Measurements from ENCODE around the gene RGL4. TPM values are rescaled to one million over a fixed set of nuclear protein-coding genes. Genes with fewer than 3 reads are reported as not detected.

RGL4 gene
- total and polyA plus RNA-seq, 11 donors, result 0.21 to 0.69 (median 0.52) TPM; not detected in 6

GRCh38 chr22:23695141-23695540, 4.3 kb downstream of the RGL4 start:
- Histone ChIP-seq H3K27me3 (no peaks in the 10 kb centered on the region), H3K36me3 (peaks cover 0 to 58% (median 38%) of the 10 kb centered on the region in 9 donors), H3K9me3 (no peaks in the 10 kb centered on the region), H3K27ac (peak overlapping the region in 1 of 12 donors; percentile 17), H3K4me3 (no peak overlapping the region), H3K4me1 (peaks cover 0 to 28% (median 0%) of the 10 kb centered on the region in 12 donors)
- DNase-seq (no peak), ATAC-seq (no peak)
- TF ChIP-seq, protein P1, sequence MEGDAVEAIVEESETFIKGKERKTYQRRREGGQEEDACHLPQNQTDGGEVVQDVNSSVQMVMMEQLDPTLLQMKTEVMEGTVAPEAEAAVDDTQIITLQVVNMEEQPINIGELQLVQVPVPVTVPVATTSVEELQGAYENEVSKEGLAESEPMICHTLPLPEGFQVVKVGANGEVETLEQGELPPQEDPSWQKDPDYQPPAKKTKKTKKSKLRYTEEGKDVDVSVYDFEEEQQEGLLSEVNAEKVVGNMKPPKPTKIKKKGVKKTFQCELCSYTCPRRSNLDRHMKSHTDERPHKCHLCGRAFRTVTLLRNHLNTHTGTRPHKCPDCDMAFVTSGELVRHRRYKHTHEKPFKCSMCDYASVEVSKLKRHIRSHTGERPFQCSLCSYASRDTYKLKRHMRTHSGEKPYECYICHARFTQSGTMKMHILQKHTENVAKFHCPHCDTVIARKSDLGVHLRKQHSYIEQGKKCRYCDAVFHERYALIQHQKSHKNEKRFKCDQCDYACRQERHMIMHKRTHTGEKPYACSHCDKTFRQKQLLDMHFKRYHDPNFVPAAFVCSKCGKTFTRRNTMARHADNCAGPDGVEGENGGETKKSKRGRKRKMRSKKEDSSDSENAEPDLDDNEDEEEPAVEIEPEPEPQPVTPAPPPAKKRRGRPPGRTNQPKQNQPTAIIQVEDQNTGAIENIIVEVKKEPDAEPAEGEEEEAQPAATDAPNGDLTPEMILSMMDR (IDR thresholded peaks at IDR 0.05), result no peak
- no peak for TF ChIP-seq POLR2A (IDR thresholded peaks at IDR 0.05)
- WGBS, 4 donors, result 67 to 85% (median 75%) methylated on average over 3 of the region's 3 CpGs
- intact Hi-C loops (cut with DNase I), result no loop called here

DNA sequence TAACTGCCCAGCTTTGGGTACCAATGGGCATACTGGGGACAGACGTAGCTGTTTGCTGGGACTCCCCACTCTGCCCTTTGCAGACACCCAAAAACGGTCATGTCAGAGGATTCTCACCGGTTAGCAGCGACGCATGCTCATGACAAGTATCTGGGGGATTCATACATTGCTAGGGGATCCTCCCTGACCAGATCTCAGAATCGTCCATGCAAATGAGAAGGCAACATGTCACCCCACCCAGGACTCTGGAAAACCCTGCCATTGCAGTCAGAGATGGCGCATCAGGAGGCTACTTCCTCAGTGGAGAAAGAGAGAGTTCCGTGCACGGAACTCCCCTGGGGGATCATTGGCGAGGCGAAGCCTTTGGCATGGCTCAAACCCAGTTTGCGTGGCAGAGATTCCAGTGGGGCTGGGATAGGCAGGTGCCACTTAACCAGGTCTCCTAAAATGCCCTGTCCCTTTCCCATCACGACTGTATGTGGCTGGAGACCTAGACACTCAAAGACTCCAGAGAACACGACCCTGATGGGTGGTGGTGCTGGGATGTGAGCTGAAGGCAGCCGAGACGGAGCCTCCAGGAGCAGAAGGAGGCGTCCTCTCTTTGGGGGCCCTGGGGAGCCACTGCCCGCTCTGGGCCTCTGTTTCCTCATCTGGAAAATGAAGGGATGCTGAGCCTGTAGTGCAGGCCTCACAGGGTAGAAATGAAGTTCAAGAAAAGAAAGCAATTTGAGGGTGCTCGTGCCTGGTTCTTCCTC, 4.9 kb downstream of the RGL4 start:
- Histone ChIP-seq H3K27ac (peak overlapping the region in 2 of 12 donors; percentile 30 to 89), H3K4me3 (no peak overlapping the region), H3K9me3 (no peaks in the 10 kb centered on the region), H3K27me3 (no peaks in the 10 kb centered on the region), H3K36me3 (peaks cover 0 to 60% (median 43%) of the 10 kb centered on the region in 9 donors), H3K4me1 (peaks cover 0 to 28% (median 0%) of the 10 kb centered on the region in 12 donors)
- 90 to 92% (median 91%) methylated on average over 19 of the region's 19 CpGs for WGBS, 4 donors
- ATAC-seq (no peak), DNase-seq (no peak)
- intact Hi-C loops (cut with DNase I), result no loop called here
- TF ChIP-seq, protein P1 (IDR thresholded peaks at IDR 0.05), result no peak
- no peak for TF ChIP-seq POLR2A (IDR thresholded peaks at IDR 0.05)

DNA sequence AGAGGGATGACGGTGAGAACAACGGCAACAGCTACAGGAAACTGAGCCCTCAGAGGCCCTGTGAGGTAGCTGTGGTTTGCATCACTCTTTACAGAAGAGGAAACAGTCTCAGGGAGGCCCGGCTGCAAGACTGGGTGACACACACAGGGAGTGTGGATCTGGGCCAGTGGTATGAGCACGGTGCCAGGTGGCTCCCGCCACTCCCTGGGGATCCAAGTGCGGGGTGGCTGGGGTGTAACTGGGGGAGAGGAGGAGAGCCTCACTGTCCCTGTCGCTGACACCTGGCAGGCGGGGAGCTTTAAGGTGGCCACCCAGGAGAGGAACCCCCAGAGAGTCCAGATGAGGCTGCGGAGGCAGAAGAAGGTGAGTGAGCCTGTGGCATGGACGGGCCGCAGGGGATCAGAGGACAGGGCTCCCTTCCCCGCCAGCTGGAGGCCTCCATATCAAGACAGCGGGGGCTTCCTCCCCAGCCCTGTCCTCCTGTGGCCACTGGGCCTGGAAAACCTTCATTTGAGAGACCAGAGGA, 5.6 kb downstream of the RGL4 start:
- ATAC-seq (peak in 3 of 4 donors; percentile 60 to 71 (median 67)), DNase-seq (peak in 2 of 5 donors; percentile 30 to 48)
- peaks cover 0 to 28% (median 0%) of the 10 kb centered on the region in 12 donors for H3K4me1 ChIP-seq
- WGBS, 4 donors, result 68 to 83% (median 76%) methylated on average over 11 to 13 of the region's 13 CpGs
- no peak for TF ChIP-seq POLR2A (IDR thresholded peaks at IDR 0.05)
- TF ChIP-seq, protein P1 (IDR thresholded peaks at IDR 0.05), result no peak
- peak overlapping the region in 2 of 12 donors; percentile 7 to 41 for H3K4me3 ChIP-seq
- H3K27me3 ChIP-seq, result no peaks in the 10 kb centered on the region
- peaks cover 0 to 66% (median 49%) of the 10 kb centered on the region in 9 donors for H3K36me3 ChIP-seq
- intact Hi-C loops (cut with DNase I), result no loop called here
- peak overlapping the region in 2 of 12 donors; percentile 22 to 89 for H3K27ac ChIP-seq
- H3K9me3 ChIP-seq, result no peaks in the 10 kb centered on the region
